Tibial nerve (tissue), 4 donors: ENCODE results near the gene MAPK1. TPM values are rescaled to one million over a fixed set of nuclear protein-coding genes. Genes with fewer than 3 reads are reported as not detected.

Experiments
- DNase-seq, 2 donors: peaks; one replicate each; pipeline ENCODE4 v3.0.0-alpha.2; 2019; ENCODE audit warnings: low spot score in 2 of 2
- H3K27ac ChIP-seq, 4 donors: fragments of 200-600 bp; sonication (generic) in 3 of 4; one replicate each; pipeline ENCODE4 v1.5.1; 2017 to 2019; ENCODE audit warnings: mild to moderate bottlenecking in 1 of 4
- H3K27me3 ChIP-seq, 2 donors: fragments of 200-600 bp; sonication (generic) in 1 of 2; one replicate each; pipeline versions ENCODE4 v1.5.1 to v1.6.0; 2017 to 2019
- H3K36me3 ChIP-seq, 3 donors: fragments of 200-600 bp; sonication (generic); one replicate each; pipeline ENCODE4 v1.5.1; 2018 to 2019
- H3K4me1 ChIP-seq, 4 donors: fragments of 200-600 bp; sonication (generic) in 3 of 4; one replicate each; pipeline ENCODE4 v1.5.1; 2017 to 2019
- H3K4me3 ChIP-seq, 4 donors: fragments of 200-600 bp; sonication (generic) in 3 of 4; one replicate each; pipeline ENCODE4 v1.5.1; 2017 to 2019; ENCODE audit warnings: mild to moderate bottlenecking in 1 of 4, moderate library complexity in 1 of 4
- H3K9me3 ChIP-seq, 4 donors: fragments of 200-600 bp; sonication (generic) in 3 of 4; one replicate each; pipeline ENCODE4 v1.5.1; 2017 to 2019
- CTCF ChIP-seq, 5 experiments: fragments of 200-600 bp in 3 of 5; fragments of 450-650 bp in 2 of 5; sonication (generic) in 3 of 5; IDR thresholded peaks; one replicate each; pipeline ENCODE4 v1.5.1; 2016 to 2019; ENCODE audit warnings: antibody characterized with exemption in 5 of 5, mild to moderate bottlenecking in 3 of 5, moderate library complexity in 2 of 5
- EP300 ChIP-seq, 2 donors: sonication (generic); formaldehyde crosslinking; IDR thresholded peaks; one replicate each; pipeline ENCODE4 v1.6.1; 2017; ENCODE audit warnings: antibody characterized with exemption in 2 of 2, mild to moderate bottlenecking in 1 of 2
- POLR2A ChIP-seq, 2 donors: fragments of 450-650 bp; IDR thresholded peaks; one replicate each; pipeline ENCODE4 v1.6.1; 2017; ENCODE audit warnings: antibody characterized with exemption in 2 of 2, mild to moderate bottlenecking in 2 of 2, moderate library complexity in 2 of 2
- WGBS, 2 donors: methylation state at CpG; one replicate each; pipeline ENCODE4 v1.1.5; 2018; 5-methylcytosine and 5-hydroxymethylcytosine counted together
- total RNA-seq, 4 donors: library from RNA; depleted of rRNA; stranded (reverse); fragments of >200 nt; gene quantifications; one replicate each; pipeline ENCODE4 v1.1.0, GENCODE V29; 2016

Gene MAPK1
- total RNA-seq, 4 donors from 2014 or later, result 58.1 to 95.3 (median 73.1) TPM

GRCh38 chr22:21868651-21869050, 1.2 kb upstream of the MAPK1 start:
- peak overlapping the region in 2 of 4 donors; percentile 58 to 78 for H3K4me3 ChIP-seq
- 92 to 93% methylated on average over 7 of the region's 7 CpGs for WGBS, 2 donors
- no peak for DNase-seq

GRCh38 chr22:21866833-21867527, 465 bp downstream of the MAPK1 start:
- WGBS, 2 donors, result 1% methylated on average over 36 to 37 of the region's 91 CpGs
- H3K9me3 ChIP-seq, result no peaks in the 10 kb centered on the region
- TF ChIP-seq EP300 (IDR thresholded peaks at IDR 0.05), result no peak
- no peak for TF ChIP-seq CTCF (IDR thresholded peaks at IDR 0.05)
- no peak for TF ChIP-seq POLR2A (IDR thresholded peaks at IDR 0.05)
- H3K27me3 ChIP-seq, result no peaks in the 10 kb centered on the region
- no peak for DNase-seq
- H3K27ac ChIP-seq, result peak overlapping the region; percentile 85 to 98 (median 90)
- H3K4me3 ChIP-seq, result peak overlapping the region; percentile 58 to 95 (median 83)
- H3K4me1 ChIP-seq, result peaks cover 2 to 45% (median 27%) of the 10 kb centered on the region in 4 donors
- H3K36me3 ChIP-seq, result no peaks in the 10 kb centered on the region

More at GRCh38 chr22:21868651-21869050, 1.2 kb upstream of the MAPK1 start:
- Histone ChIP-seq H3K36me3 (no peaks in the 10 kb centered on the region), H3K9me3 (no peaks in the 10 kb centered on the region), H3K27ac (peak overlapping the region in 2 of 4 donors; percentile 89 to 91), H3K4me1 (peaks cover 2 to 32% (median 23%) of the 10 kb centered on the region in 4 donors), H3K27me3 (no peaks in the 10 kb centered on the region)
- TF ChIP-seq POLR2A (IDR thresholded peaks at IDR 0.05) (no peak), EP300 (IDR thresholded peaks at IDR 0.05) (no peak), CTCF (IDR thresholded peaks at IDR 0.05) (no peak)

DNA sequence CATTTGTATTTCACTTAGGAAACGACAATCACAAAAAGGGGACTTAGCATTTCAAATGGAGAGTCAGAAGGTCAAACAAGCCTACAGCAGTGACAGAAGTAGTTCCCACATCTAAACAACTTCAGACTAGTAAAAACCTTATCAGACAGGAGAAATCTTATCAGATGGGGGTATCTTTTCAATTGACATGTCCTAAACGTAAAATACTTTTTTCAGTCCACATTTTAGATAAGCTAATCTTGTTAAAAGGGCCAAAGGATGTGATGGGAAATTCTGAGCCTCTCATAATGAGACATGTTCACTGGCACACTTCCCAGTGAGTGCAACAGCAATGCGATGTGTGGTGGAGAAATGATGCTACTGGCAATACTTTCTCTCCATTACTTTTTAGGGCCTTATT, 2.4 kb downstream of the MAPK1 start:
- peak overlapping the region in 2 of 4 donors; percentile 10 to 78 for H3K4me3 ChIP-seq
- no peaks in the 10 kb centered on the region for H3K36me3 ChIP-seq
- peaks cover 2 to 65% (median 46%) of the 10 kb centered on the region in 4 donors for H3K4me1 ChIP-seq
- DNase-seq, result peak in 1 of 2 donors; percentile 83
- H3K27me3 ChIP-seq, result no peaks in the 10 kb centered on the region
- H3K27ac ChIP-seq, result peak overlapping the region in 2 of 4 donors; percentile 11 to 98
- WGBS, 2 donors, result 6 to 18% methylated on average over 3 of the region's 3 CpGs
- TF ChIP-seq POLR2A (IDR thresholded peaks at IDR 0.05) (no peak), EP300 (IDR thresholded peaks at IDR 0.05) (peak in 1 of 2 donors; percentile 21)
- H3K9me3 ChIP-seq, result no peaks in the 10 kb centered on the region

DNA sequence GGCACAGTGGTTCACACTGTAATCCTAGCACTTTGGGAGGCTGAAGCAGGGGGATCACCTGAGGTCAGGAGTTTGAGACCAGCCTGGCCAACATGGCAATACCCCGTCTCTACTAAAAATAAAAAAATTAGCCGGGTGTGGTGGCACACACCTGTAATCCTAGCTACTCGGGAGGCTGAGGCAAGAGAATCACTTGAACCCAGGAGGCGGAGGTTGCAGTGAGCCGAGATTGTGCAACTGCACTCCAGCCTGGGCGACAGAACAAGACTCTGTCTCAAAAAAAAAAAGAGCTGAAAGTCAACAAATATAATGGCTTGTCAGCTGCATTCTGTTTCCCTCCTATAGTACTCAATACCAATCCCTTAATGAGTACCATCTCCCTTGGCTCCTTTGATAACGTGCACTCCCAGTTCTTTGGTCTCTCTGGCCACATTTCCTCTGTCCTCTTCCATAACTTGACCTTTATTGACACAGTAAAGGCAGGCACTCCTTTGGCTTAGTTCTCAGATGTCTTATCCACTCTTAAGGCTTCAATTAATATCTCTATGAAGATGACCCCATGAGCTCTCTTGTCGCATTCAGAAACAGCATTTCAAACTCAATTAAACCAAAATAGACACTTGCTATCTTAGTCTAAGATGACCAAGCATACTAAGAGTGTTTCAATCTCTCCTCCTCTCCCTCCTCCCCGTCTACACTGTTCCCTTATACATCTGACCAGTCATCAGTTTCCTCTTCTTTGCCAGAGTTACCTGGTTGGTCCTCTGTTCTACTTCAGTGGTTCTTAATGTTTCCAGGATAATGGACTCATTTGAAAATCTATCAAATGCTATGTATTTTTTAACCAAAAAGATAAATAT, 4.8 kb downstream of the MAPK1 start:
- Histone ChIP-seq H3K4me3 (no peak overlapping the region), H3K27ac (no peak overlapping the region), H3K36me3 (no peaks in the 10 kb centered on the region), H3K4me1 (peaks cover 2 to 80% (median 57%) of the 10 kb centered on the region in 4 donors), H3K27me3 (no peaks in the 10 kb centered on the region), H3K9me3 (no peaks in the 10 kb centered on the region)
- DNase-seq, result no peak
- 81 to 83% methylated on average over 9 of the region's 9 CpGs for WGBS, 2 donors
- TF ChIP-seq POLR2A (IDR thresholded peaks at IDR 0.05) (no peak), CTCF (IDR thresholded peaks at IDR 0.05) (no peak), EP300 (IDR thresholded peaks at IDR 0.05) (no peak)

- H3K4me3 ChIP-seq, result no peak overlapping the region
- no peaks in the 10 kb centered on the region for H3K27me3 ChIP-seq
- no peaks in the 10 kb centered on the region for H3K9me3 ChIP-seq
- TF ChIP-seq EP300 (IDR thresholded peaks at IDR 0.05), result no peak
- TF ChIP-seq POLR2A (IDR thresholded peaks at IDR 0.05), result no peak
- TF ChIP-seq CTCF (IDR thresholded peaks at IDR 0.05), result no peak
- no peak overlapping the region for H3K27ac ChIP-seq
- no peaks in the 10 kb centered on the region for H3K36me3 ChIP-seq
- DNase-seq, result no peak
- H3K4me1 ChIP-seq, result peaks cover 2 to 88% (median 61%) of the 10 kb centered on the region in 4 donors
Measured at GRCh38 chr22:21861851-21862250, 5.6 kb downstream of the MAPK1 start.
